Natural killer cell (primary cell): ENCODE results near the gene OTULIN. TPM values are rescaled to one million over a fixed set of nuclear protein-coding genes. Genes with fewer than 3 reads are reported as not detected.
A peak's percentile ranks its signal among the peaks of the same experiment; 100 is the strongest.

Experiments
- ATAC-seq, 3 donors: fragments of 150-1000 bp in 2 of 3; fragments of 200-7000 bp in 1 of 3; cut with Tn5 transposase; 1 replicate in 1 of 3; 2 replicates in 2 of 3; pipeline ENCODE4 v1.10.0; 2021; ENCODE audit warnings: mild to moderate bottlenecking in 2 of 3, moderate library complexity in 2 of 3
- DNase-seq, 2 donors: peaks; one replicate each; pipeline versions ENCODE4 v3.0.0 to v3.0.0-alpha.2; 2013 to 2021; ENCODE audit warnings: mixed read lengths in 1 of 2
- H3K27ac ChIP-seq: one replicate; pipeline ENCODE4 v1.5.1; 2013; ENCODE audit warnings: mild to moderate bottlenecking, low read length
- H3K27me3 ChIP-seq: one replicate; pipeline ENCODE4 v1.6.1; 2013; ENCODE audit warnings: low read length; ENCODE audit not compliant: control insufficient read depth, insufficient read depth
- H3K36me3 ChIP-seq: one replicate; pipeline ENCODE4 v1.6.1; 2013; ENCODE audit warnings: low read length; ENCODE audit not compliant: control insufficient read depth, insufficient read depth
- H3K4me1 ChIP-seq: one replicate; pipeline ENCODE4 v1.6.1; 2013; ENCODE audit warnings: low read length; ENCODE audit not compliant: control insufficient read depth, insufficient read depth
- H3K4me3 ChIP-seq: one replicate; pipeline ENCODE4 v1.5.1; 2013; ENCODE audit warnings: low read length
- H3K9me3 ChIP-seq: one replicate; pipeline ENCODE4 v1.6.1; 2013; ENCODE audit warnings: low read length; ENCODE audit not compliant: control insufficient read depth, insufficient read depth
- H3K27ac Mint-ChIP-seq, 2 donors: one replicate each; pipeline ENCODE4 v1.8.0; 2022; ENCODE audit warnings: mild to moderate bottlenecking in 2 of 2, mixed read lengths in 2 of 2, moderate library complexity in 1 of 2
- H3K27me3 Mint-ChIP-seq, 2 donors: one replicate each; pipeline ENCODE4 v1.8.0; 2022; ENCODE audit warnings: low read depth in 2 of 2, mixed read lengths in 2 of 2
- H3K36me3 Mint-ChIP-seq: one replicate; pipeline ENCODE4 v1.8.0; 2022; ENCODE audit warnings: mixed read lengths
- H3K4me1 Mint-ChIP-seq, 2 donors: one replicate each; pipeline ENCODE4 v1.8.0; 2022; ENCODE audit warnings: mixed read lengths in 2 of 2
- H3K4me3 Mint-ChIP-seq: one replicate; pipeline ENCODE4 v1.8.0; 2022; ENCODE audit warnings: mild to moderate bottlenecking, moderate library complexity, mixed read lengths
- H3K9me3 Mint-ChIP-seq, 2 donors: one replicate each; pipeline ENCODE4 v1.8.0; 2022; ENCODE audit warnings: mixed read lengths in 2 of 2
- WGBS: methylation state at CpG from one replicate; pipeline ENCODE4 v1.1.7; 2013; ENCODE audit warnings: missing lambda C conversion rate; ENCODE audit not compliant: insufficient coverage; 5-methylcytosine and 5-hydroxymethylcytosine counted together
- intact Hi-C: fragments of 100-400 bp; cut with micrococcal nuclease; formaldehyde crosslinking; loops from one replicate; pipeline ENCODE4 v1.14.2; 2022
- total RNA-seq, 4 donors: library from RNA; stranded (reverse); fragments of 120-200 nt in 1 of 4; gene quantifications; one replicate each; pipeline versions ENCODE4 v1.2.3 to v1.2.4, GENCODE V29; 2013 to 2022
- TF ChIP-seq, protein P1 (sequence below): fragments of 200-600 bp; IDR thresholded peaks from one replicate; pipeline ENCODE4 v1.8.0; 2022; ENCODE audit warnings: antibody characterized with exemption

The OTULIN gene
- total RNA-seq, 3 donors from 2014 or later (not counting 1 experiment from before 2014, with no cell fraction given) = 96.5 to 166 (median 102) TPM

DNA sequence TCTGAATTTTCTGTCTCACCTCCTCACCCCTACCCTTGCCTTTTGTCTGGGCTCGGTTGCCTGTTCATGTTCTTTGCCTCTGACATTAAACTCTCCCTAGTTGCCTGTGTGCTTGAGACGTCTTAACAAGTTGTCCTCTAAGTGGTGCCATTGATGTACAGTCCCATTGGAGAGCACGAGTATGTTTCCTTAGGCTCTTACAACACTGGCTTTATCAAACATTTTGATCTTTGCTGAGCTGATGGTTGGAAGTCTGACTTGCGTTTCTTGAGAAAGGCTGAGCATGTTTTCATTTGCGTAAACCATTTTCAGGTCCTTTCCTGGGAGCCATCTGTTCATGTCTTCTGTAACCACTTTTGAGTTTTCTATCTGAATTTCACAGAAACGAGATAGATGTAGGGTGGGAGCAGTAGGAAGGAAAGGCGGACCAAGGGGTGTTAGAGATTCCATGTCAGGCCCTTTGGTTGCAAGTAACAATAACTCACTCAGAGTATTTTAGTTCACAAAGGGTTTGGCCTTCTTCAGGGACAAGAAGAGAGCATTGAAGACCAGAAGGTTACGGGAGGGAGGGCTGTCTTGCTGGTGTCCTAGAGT, 35.4 kb downstream of the OTULIN start:
- peaks cover 23% of the 10 kb centered on the region for H3K4me1 ChIP-seq
- peaks cover 28% of the 10 kb centered on the region for H3K36me3 ChIP-seq
- no peaks in the 10 kb centered on the region for H3K27me3 ChIP-seq
- WGBS = 92% methylated on average over 8 of the region's 8 CpGs
- no peaks in the 10 kb centered on the region for H3K27me3 Mint-ChIP-seq
- no peaks in the 10 kb centered on the region for H3K9me3 Mint-ChIP-seq
- intact Hi-C loops = no loop called here
- peaks cover 46 to 52% of the 10 kb centered on the region in 2 donors for H3K4me1 Mint-ChIP-seq
- H3K4me3 ChIP-seq = no peak overlapping the region
- no peak overlapping the region for H3K4me3 Mint-ChIP-seq
- no peaks in the 10 kb centered on the region for H3K9me3 ChIP-seq
- H3K36me3 Mint-ChIP-seq = peaks cover 7% of the 10 kb centered on the region
- ATAC-seq (peak in 1 of 3 donors; percentile 0), DNase-seq (no peak)
- TF ChIP-seq, protein P1, sequence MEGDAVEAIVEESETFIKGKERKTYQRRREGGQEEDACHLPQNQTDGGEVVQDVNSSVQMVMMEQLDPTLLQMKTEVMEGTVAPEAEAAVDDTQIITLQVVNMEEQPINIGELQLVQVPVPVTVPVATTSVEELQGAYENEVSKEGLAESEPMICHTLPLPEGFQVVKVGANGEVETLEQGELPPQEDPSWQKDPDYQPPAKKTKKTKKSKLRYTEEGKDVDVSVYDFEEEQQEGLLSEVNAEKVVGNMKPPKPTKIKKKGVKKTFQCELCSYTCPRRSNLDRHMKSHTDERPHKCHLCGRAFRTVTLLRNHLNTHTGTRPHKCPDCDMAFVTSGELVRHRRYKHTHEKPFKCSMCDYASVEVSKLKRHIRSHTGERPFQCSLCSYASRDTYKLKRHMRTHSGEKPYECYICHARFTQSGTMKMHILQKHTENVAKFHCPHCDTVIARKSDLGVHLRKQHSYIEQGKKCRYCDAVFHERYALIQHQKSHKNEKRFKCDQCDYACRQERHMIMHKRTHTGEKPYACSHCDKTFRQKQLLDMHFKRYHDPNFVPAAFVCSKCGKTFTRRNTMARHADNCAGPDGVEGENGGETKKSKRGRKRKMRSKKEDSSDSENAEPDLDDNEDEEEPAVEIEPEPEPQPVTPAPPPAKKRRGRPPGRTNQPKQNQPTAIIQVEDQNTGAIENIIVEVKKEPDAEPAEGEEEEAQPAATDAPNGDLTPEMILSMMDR = no peak
- no peak overlapping the region for H3K27ac ChIP-seq
- peak overlapping the region; percentile 21 to 29 for H3K27ac Mint-ChIP-seq

DNA sequence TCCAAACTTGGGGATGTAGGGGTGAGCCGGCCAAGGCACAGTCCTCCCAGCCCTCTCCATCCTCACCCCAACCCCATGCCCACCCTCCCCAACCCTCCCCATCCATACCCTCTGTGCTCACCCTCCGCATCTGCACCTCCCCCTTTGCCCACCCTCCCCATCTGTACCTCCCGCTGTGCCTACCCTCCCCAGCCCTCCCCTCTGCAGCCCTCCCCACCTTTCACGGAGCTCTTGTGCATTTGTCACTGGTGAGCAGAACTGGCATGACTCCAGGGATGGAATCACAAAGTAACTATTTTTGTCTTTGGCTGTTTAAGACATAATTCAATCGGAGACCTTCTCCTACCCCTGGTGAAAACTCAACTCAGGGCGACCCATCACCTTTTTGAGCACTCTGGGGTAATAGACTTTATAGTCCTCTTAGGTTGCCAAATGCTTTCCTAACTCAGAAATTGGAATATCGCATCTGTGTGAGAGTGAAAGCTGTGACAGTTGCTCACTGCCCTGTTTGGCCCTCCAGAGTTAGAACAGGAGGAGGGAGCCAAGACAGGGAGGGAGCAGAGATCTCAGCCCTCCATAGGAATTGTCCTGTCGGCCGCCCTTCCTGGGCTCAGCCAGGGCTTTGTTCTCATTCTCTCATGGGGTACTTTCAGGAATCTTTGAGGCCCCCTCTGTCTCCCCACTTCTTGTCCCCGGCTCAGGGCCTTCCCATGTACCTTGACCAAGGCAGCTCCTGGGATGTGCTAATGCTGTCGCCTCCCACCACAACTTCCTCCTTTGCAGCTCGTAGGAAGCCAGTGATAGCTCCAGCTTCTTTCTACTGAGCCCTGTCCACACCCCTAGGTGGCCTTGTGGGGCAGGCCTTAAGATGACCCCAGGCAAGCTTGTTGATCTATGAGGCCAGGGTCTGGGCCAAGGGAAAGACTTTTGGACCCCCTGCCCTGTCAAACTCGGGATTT, 36.2 kb downstream of the OTULIN start:
- TF ChIP-seq, protein P1 = no peak
- Mint-ChIP-seq H3K9me3 (no peaks in the 10 kb centered on the region), H3K27me3 (no peaks in the 10 kb centered on the region), H3K4me3 (no peak overlapping the region), H3K27ac (peak overlapping the region; percentile 88 to 91), H3K4me1 (peaks cover 49 to 58% of the 10 kb centered on the region in 2 donors), H3K36me3 (peaks cover 6% of the 10 kb centered on the region)
- no peaks in the 10 kb centered on the region for H3K27me3 ChIP-seq
- DNase-seq = no peak
- intact Hi-C loops = no loop called here
- H3K27ac ChIP-seq = no peak overlapping the region
- peaks cover 27% of the 10 kb centered on the region for H3K36me3 ChIP-seq
- WGBS = 68% methylated on average over 13 of the region's 13 CpGs
- peaks cover 26% of the 10 kb centered on the region for H3K4me1 ChIP-seq
- no peaks in the 10 kb centered on the region for H3K9me3 ChIP-seq
- no peak overlapping the region for H3K4me3 ChIP-seq
- peak in 2 of 3 donors; percentile 10 to 63 for ATAC-seq

DNA sequence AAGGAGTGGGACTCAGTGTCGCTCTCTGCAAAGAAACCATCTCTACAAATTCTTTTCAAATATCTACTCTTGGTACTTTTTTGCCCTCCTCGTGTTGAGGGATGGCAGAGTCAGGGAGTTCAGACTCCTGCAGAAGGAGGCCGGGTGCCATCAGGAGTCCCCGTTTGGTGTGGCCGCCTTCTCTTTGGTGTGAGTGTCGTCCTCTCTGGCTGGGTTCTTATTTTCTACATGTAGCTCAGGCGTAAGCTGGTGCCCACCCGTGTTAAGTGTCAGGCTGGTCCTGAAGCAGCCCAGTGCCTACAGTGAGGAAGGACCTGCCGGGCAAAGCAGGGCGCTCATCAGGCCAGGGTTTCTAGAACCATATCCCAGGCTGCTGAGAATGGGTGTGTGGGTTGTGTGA, 37.0 kb downstream of the OTULIN start:
- ATAC-seq (no peak), DNase-seq (no peak)
- Mint-ChIP-seq H3K4me3 (peak overlapping the region; percentile 47), H3K27ac (peak overlapping the region; percentile 88 to 91), H3K9me3 (no peaks in the 10 kb centered on the region), H3K4me1 (peaks cover 49 to 58% of the 10 kb centered on the region in 2 donors), H3K36me3 (no peaks in the 10 kb centered on the region), H3K27me3 (no peaks in the 10 kb centered on the region)
- intact Hi-C loops = no loop called here
- Histone ChIP-seq H3K27ac (no peak overlapping the region), H3K4me3 (no peak overlapping the region), H3K27me3 (no peaks in the 10 kb centered on the region), H3K9me3 (no peaks in the 10 kb centered on the region), H3K36me3 (peaks cover 21% of the 10 kb centered on the region), H3K4me1 (peaks cover 27% of the 10 kb centered on the region)
- TF ChIP-seq, protein P1 = no peak
- WGBS = 98% methylated on average over 10 of the region's 10 CpGs
